ENCODE measurements around the gene STARD5.

Gene STARD5

DNA sequence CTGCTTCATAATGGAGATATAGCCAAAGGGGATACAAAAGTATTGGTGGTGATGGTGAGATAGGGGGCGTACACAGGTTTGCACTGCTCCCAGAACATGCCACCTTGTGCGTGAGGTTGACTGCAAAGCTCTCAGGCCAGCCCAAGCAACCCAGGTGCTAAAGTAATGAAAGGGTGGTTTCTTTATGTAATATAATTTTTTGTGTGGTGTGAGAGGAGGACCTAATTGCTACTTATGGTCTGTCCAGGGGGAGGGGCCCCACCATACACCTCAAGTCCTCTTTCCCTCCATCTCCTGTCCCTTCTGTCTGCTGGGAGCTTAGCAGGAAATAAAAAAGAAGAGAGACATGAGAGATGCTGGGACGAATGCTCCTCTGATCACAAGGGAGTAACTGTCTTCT lies 53.8 kb downstream of the STARD5 start:
- H2AFZ ChIP-seq (ENCODE audit: low read length): no peak overlapping the region
- H3K36me3 ChIP-seq (ENCODE audit: insufficient read depth, low read length): no peaks in the 10 kb centered on the region
- H3F3A ChIP-seq (ENCODE audit: low read depth): no peaks in the 10 kb centered on the region
- H3K4me1 ChIP-seq (ENCODE audit: insufficient read depth, low read length, poor library complexity, severe bottlenecking): peaks cover 28% of the 10 kb centered on the region
- no peaks in the 10 kb centered on the region for H3K9me3 ChIP-seq (ENCODE audit: insufficient read depth, low read depth, low read length)
- no peak overlapping the region for H3K9ac ChIP-seq (ENCODE audit: low read depth, low read length, poor library complexity, severe bottlenecking)
- H3K27me3 ChIP-seq (ENCODE audit: insufficient read depth, low read length, poor library complexity, severe bottlenecking): no peaks in the 10 kb centered on the region
- H3K4me3 ChIP-seq (ENCODE audit: low read length, poor library complexity, severe bottlenecking): no peak overlapping the region
- no peak overlapping the region for H3K4me2 ChIP-seq (ENCODE audit: low read depth, low read length, poor library complexity, severe bottlenecking)
- H3K9me2 ChIP-seq (replicated peaks; ENCODE audit: low read depth, low read length): no peaks in the 10 kb centered on the region
- TF ChIP-seq, protein P1, sequence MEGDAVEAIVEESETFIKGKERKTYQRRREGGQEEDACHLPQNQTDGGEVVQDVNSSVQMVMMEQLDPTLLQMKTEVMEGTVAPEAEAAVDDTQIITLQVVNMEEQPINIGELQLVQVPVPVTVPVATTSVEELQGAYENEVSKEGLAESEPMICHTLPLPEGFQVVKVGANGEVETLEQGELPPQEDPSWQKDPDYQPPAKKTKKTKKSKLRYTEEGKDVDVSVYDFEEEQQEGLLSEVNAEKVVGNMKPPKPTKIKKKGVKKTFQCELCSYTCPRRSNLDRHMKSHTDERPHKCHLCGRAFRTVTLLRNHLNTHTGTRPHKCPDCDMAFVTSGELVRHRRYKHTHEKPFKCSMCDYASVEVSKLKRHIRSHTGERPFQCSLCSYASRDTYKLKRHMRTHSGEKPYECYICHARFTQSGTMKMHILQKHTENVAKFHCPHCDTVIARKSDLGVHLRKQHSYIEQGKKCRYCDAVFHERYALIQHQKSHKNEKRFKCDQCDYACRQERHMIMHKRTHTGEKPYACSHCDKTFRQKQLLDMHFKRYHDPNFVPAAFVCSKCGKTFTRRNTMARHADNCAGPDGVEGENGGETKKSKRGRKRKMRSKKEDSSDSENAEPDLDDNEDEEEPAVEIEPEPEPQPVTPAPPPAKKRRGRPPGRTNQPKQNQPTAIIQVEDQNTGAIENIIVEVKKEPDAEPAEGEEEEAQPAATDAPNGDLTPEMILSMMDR (conservative IDR thresholded peaks at IDR 0.05; ENCODE audit: low read length): no peak
- TF ChIP-seq EZH2phosphoT487 (IDR thresholded peaks at IDR 0.05; ENCODE audit: borderline replicate concordance): no peak
- H3K79me2 ChIP-seq (ENCODE audit: insufficient read depth, low read length): no peaks in the 10 kb centered on the region
- no peaks in the 10 kb centered on the region for H4K20me1 ChIP-seq (ENCODE audit: insufficient read depth, low read length, poor library complexity, severe bottlenecking)

DNA sequence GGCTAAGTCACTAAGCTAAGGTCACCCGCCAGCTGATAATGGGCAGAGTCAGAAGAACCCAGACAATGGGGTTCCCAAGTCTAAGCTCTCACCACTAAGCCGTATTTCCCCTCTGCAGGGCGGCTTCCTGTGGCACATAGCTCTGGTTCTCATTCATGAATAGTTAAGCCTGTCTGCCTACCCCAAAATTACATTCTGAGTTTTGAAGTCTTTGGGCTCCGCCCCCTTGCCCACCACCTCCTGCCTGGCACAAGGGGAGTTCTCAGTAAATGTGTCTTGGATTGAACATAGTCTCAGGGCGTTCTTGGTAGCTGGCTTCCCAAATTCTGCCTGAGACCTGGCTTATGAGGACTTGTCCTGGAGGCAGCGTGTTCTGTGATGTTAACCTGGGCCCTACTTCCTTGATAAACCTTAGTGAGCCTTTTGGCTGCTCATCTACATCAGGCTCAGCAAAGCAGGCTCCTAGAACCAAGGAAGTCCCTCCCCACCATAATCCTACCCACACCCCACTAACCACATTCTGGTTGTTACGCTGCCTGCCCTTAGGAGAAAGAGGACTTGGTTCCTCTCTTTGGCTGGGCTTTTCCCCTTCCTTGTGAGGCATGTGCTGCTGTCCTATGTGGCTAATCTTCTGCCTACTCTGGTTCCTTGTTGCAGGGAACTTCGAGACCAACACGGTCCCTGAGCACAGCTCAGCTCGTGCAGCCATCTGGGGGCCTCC lies 54.9 kb downstream of the STARD5 start:
- Histone ChIP-seq H3K4me3 (ENCODE audit: low read length, poor library complexity, severe bottlenecking) (no peak overlapping the region), H3K27me3 (ENCODE audit: insufficient read depth, low read length, poor library complexity, severe bottlenecking) (no peaks in the 10 kb centered on the region), H3K79me2 (ENCODE audit: insufficient read depth, low read length) (no peaks in the 10 kb centered on the region), H3K9ac (ENCODE audit: low read depth, low read length, poor library complexity, severe bottlenecking) (no peak overlapping the region), H3K36me3 (ENCODE audit: insufficient read depth, low read length) (no peaks in the 10 kb centered on the region), H3K9me3 (ENCODE audit: insufficient read depth, low read depth, low read length) (no peaks in the 10 kb centered on the region), H3K9me2 (replicated peaks; ENCODE audit: low read depth, low read length) (no peaks in the 10 kb centered on the region), H3K4me1 (ENCODE audit: insufficient read depth, low read length, poor library complexity, severe bottlenecking) (peaks cover 24% of the 10 kb centered on the region), H3F3A (ENCODE audit: low read depth) (no peaks in the 10 kb centered on the region), H3K4me2 (ENCODE audit: low read depth, low read length, poor library complexity, severe bottlenecking) (peak overlapping the region; percentile 9), H2AFZ (ENCODE audit: low read length) (peak overlapping the region; percentile 82), H4K20me1 (ENCODE audit: insufficient read depth, low read length, poor library complexity, severe bottlenecking) (no peaks in the 10 kb centered on the region)
- TF ChIP-seq EZH2phosphoT487 (IDR thresholded peaks at IDR 0.05; ENCODE audit: borderline replicate concordance): no peak
- TF ChIP-seq, protein P1 (conservative IDR thresholded peaks at IDR 0.05; ENCODE audit: low read length): no peak

DNA sequence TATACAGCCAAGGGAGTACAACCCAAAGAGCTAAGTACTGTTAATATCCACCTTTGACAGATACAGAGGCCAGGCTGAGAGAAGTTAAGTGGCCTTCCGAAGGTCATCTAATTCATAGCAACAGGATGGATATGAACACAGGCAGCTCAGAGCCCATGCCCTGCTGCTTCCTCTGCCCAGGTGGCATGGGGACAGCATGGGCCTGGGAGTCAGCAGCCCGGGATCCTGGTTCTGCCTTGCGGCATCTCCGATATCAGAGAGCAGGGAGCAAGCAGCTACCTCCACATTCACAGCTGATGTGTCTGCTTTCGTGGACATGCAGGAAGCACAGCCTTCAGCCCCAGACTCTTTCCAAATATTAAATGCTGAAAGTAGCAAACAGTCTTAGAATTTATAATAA lies 55.6 kb downstream of the STARD5 start:
- H3K4me1 ChIP-seq (ENCODE audit: insufficient read depth, low read length, poor library complexity, severe bottlenecking): peaks cover 24% of the 10 kb centered on the region
- no peak overlapping the region for H3K4me2 ChIP-seq (ENCODE audit: low read depth, low read length, poor library complexity, severe bottlenecking)
- H2AFZ ChIP-seq (ENCODE audit: low read length): no peak overlapping the region
- no peak for TF ChIP-seq EZH2phosphoT487 (IDR thresholded peaks at IDR 0.05; ENCODE audit: borderline replicate concordance)
- TF ChIP-seq, protein P1 (conservative IDR thresholded peaks at IDR 0.05; ENCODE audit: low read length): no peak
- H4K20me1 ChIP-seq (ENCODE audit: insufficient read depth, low read length, poor library complexity, severe bottlenecking): no peaks in the 10 kb centered on the region
- H3K9me2 ChIP-seq (replicated peaks; ENCODE audit: low read depth, low read length): no peaks in the 10 kb centered on the region
- no peaks in the 10 kb centered on the region for H3K9me3 ChIP-seq (ENCODE audit: insufficient read depth, low read depth, low read length)
- H3K36me3 ChIP-seq (ENCODE audit: insufficient read depth, low read length): no peaks in the 10 kb centered on the region
- no peaks in the 10 kb centered on the region for H3K79me2 ChIP-seq (ENCODE audit: insufficient read depth, low read length)
- H3K4me3 ChIP-seq (ENCODE audit: low read length, poor library complexity, severe bottlenecking): no peak overlapping the region
- no peaks in the 10 kb centered on the region for H3K27me3 ChIP-seq (ENCODE audit: insufficient read depth, low read length, poor library complexity, severe bottlenecking)
- H3K9ac ChIP-seq (ENCODE audit: low read depth, low read length, poor library complexity, severe bottlenecking): no peak overlapping the region
- no peaks in the 10 kb centered on the region for H3F3A ChIP-seq (ENCODE audit: low read depth)
